Midbrain (tissue), 1 donor: ENCODE data around the gene PHF21A.
A peak's percentile ranks its signal among the peaks of the same experiment; 100 is the strongest.

Experiments used
- DNase-seq: peaks from one replicate; lab custom pipeline; 2025; lab: John Stamatoyannopoulos, UW

The PHF21A gene

GRCh38 chr11:45934580-45935318 lies 186.5 kb downstream of the PHF21A start:
- no peak for DNase-seq

GRCh38 chr11:45933846-45934579 lies 187.2 kb downstream of the PHF21A start:
- DNase-seq = no peak

GRCh38 chr11:45933131-45933831 lies 188.0 kb downstream of the PHF21A start:
- DNase-seq = no peak

- DNase-seq = no peak
These were observed 189.0 kb downstream of the PHF21A start for GRCh38 chr11:45932217-45932616.

- no peak for DNase-seq
These were observed 189.5 kb downstream of the PHF21A start for GRCh38 chr11:45931739-45932138.

GRCh38 chr11:45930951-45931570 lies 190.2 kb downstream of the PHF21A start:
- no peak for DNase-seq

GRCh38 chr11:45930031-45930794 lies 191.0 kb downstream of the PHF21A start:
- peak; percentile 40 for DNase-seq

GRCh38 chr11:45929486-45930030 lies 191.7 kb downstream of the PHF21A start:
- DNase-seq = no peak

GRCh38 chr11:45928535-45929215 lies 192.6 kb downstream of the PHF21A start:
- no peak for DNase-seq

- DNase-seq = no peak
These were observed 193.4 kb downstream of the PHF21A start for GRCh38 chr11:45927684-45928413.

- DNase-seq = no peak
These were observed 193.9 kb downstream of the PHF21A start for GRCh38 chr11:45927332-45927683.

- DNase-seq = no peak
These were observed 194.5 kb downstream of the PHF21A start for GRCh38 chr11:45926536-45927331.

- no peak for DNase-seq
These were observed 195.3 kb downstream of the PHF21A start for GRCh38 chr11:45926001-45926401.

GRCh38 chr11:45925550-45925949 lies 195.7 kb downstream of the PHF21A start:
- DNase-seq = no peak

GRCh38 chr11:45924927-45925326 lies 196.3 kb downstream of the PHF21A start:
- no peak for DNase-seq

GRCh38 chr11:45924036-45924915 lies 197.0 kb downstream of the PHF21A start:
- no peak for DNase-seq

- DNase-seq = no peak
These were observed 198.7 kb downstream of the PHF21A start, which contains the start of gene LARGE2 for GRCh38 chr11:45922425-45923082. TSS of gene LARGE2 (plus strand) at chr11:45922656. CDS start at chr11:45922883, 227 bp downstream.
